NB4 (cell line): Measurements from ENCODE around the gene HTT.

Experiments
- DNase-seq: peaks from one replicate; pipeline ENCODE4 v3.0.0; 2010; ENCODE audit warnings: low read depth
- H3K4me3 ChIP-seq: one replicate; pipeline ENCODE4 v1.5.1; 2011; ENCODE audit warnings: mild to moderate bottlenecking, low read depth, low read length, moderate library complexity
- CTCF ChIP-seq: IDR thresholded peaks from one replicate; pipeline ENCODE4 v1.5.1; 2012; ENCODE audit warnings: low read depth, low read length
- MAX ChIP-seq: IDR thresholded peaks from 2 replicates; pipeline ENCODE4 v1.6.1; 2011; ENCODE audit warnings: low read depth, low read length
- MYC ChIP-seq: IDR thresholded peaks from 2 replicates; pipeline ENCODE4 v1.6.1; 2011; ENCODE audit warnings: low read depth, low read length
- POLR2A ChIP-seq: IDR thresholded peaks from 2 replicates; pipeline ENCODE4 v1.6.1; 2011; ENCODE audit warnings: mild to moderate bottlenecking; ENCODE audit not compliant: insufficient read length; ENCODE audit errors: extremely low read depth

HTT gene

GRCh38 chr4:3184725-3185124 lies 110.2 kb downstream of the HTT start:
- H3K4me3 ChIP-seq = no peak overlapping the region

GRCh38 chr4:3186609-3187008 lies 112.1 kb downstream of the HTT start:
- TF ChIP-seq MAX (no peak), POLR2A (no peak), MYC (no peak), CTCF (no peak)
- H3K4me3 ChIP-seq = no peak overlapping the region
- DNase-seq = no peak

More at GRCh38 chr4:3184725-3185124, 110.2 kb downstream of the HTT start:
- TF ChIP-seq POLR2A (no peak), CTCF (no peak), MAX (no peak), MYC (no peak)
- no peak for DNase-seq

GRCh38 chr4:3188118-3188517 lies 113.6 kb downstream of the HTT start:
- no peak for DNase-seq
- TF ChIP-seq POLR2A (no peak), CTCF (no peak), MYC (no peak), MAX (no peak)
- no peak overlapping the region for H3K4me3 ChIP-seq

- no peak overlapping the region for H3K4me3 ChIP-seq
- no peak for DNase-seq
- TF ChIP-seq CTCF (no peak), MAX (no peak), MYC (no peak), POLR2A (no peak)
These were observed 115.0 kb downstream of the HTT start for GRCh38 chr4:3189459-3189858.

GRCh38 chr4:3190549-3190948 lies 116.1 kb downstream of the HTT start:
- no peak for TF ChIP-seq POLR2A
- no peak for TF ChIP-seq MYC
- TF ChIP-seq MAX = no peak
- TF ChIP-seq CTCF = no peak
- DNase-seq = no peak
- no peak overlapping the region for H3K4me3 ChIP-seq

- DNase-seq = no peak
- no peak overlapping the region for H3K4me3 ChIP-seq
- no peak for TF ChIP-seq MYC
- no peak for TF ChIP-seq POLR2A
- no peak for TF ChIP-seq CTCF
- no peak for TF ChIP-seq MAX
These were observed 117.7 kb downstream of the HTT start for GRCh38 chr4:3192188-3192587.
